HG03103 (cell line): Measurements from ENCODE around the gene TMEM38B.
A peak's percentile ranks its signal among the peaks of the same experiment; 100 is the strongest.

Source experiments
- ATAC-seq: cut with Tn5 transposase; IDR thresholded peaks from one replicate; pipeline ENCODE4 v1.9.1; 2021; ENCODE audit warnings: low read depth; ENCODE audit not compliant: unreplicated experiment

The TMEM38B gene

GRCh38 chr9:105694190-105694847, at the start of gene TMEM38B:
Gene TMEM38B, plus strand, starts transcription at chr9:105694541. Its CDS starts 120 bp downstream, at chr9:105694661.
- ATAC-seq, result peak; percentile 61

GRCh38 chr9:105646879-105647594, 47.3 kb upstream of the TMEM38B start:
- no peak for ATAC-seq

- ATAC-seq, result no peak
Measured at GRCh38 chr9:105647595-105648349, 46.6 kb upstream of the TMEM38B start.

- no peak for ATAC-seq
Measured at GRCh38 chr9:105651806-105652205, 42.5 kb upstream of the TMEM38B start.

GRCh38 chr9:105656131-105656921, 38.0 kb upstream of the TMEM38B start:
- peak; percentile 55 for ATAC-seq

- ATAC-seq, result no peak
Measured at GRCh38 chr9:105658351-105658750, 36.0 kb upstream of the TMEM38B start.

GRCh38 chr9:105661011-105661410, 33.3 kb upstream of the TMEM38B start:
- ATAC-seq, result no peak

GRCh38 chr9:105662184-105663104, 31.9 kb upstream of the TMEM38B start, which contains the start of gene TAL2:
Gene TAL2, plus strand, starts transcription at chr9:105662457. Its CDS starts 40 bp downstream, at chr9:105662497.
- peak; percentile 86 for ATAC-seq

GRCh38 chr9:105663914-105664313, 30.4 kb upstream of the TMEM38B start:
- ATAC-seq, result no peak

- no peak for ATAC-seq
Measured at GRCh38 chr9:105667867-105668266, 26.5 kb upstream of the TMEM38B start.

- no peak for ATAC-seq
Measured at GRCh38 chr9:105670315-105670714, 24.0 kb upstream of the TMEM38B start.

GRCh38 chr9:105670775-105671174, 23.6 kb upstream of the TMEM38B start:
- no peak for ATAC-seq

GRCh38 chr9:105672711-105673234, 21.6 kb upstream of the TMEM38B start:
- peak; percentile 62 for ATAC-seq

- no peak for ATAC-seq
Measured at GRCh38 chr9:105673850-105674387, 20.4 kb upstream of the TMEM38B start.

- no peak for ATAC-seq
Measured at GRCh38 chr9:105676351-105676923, 17.9 kb upstream of the TMEM38B start.

- no peak for ATAC-seq
Measured at GRCh38 chr9:105678163-105678562, 16.2 kb upstream of the TMEM38B start.

- ATAC-seq, result no peak
Measured at GRCh38 chr9:105678781-105679180, 15.6 kb upstream of the TMEM38B start.

GRCh38 chr9:105679257-105680022, 14.9 kb upstream of the TMEM38B start:
- ATAC-seq, result no peak
